Chondrocyte (in vitro differentiated cells): ENCODE measurements around the gene CNKSR3. TPM values are rescaled to one million over a fixed set of nuclear protein-coding genes. Genes with fewer than 3 reads are reported as not detected.

Source experiments
- DNase-seq: peaks from one replicate; pipeline ENCODE4 v3.0.0; 2021; ENCODE audit warnings: mixed read lengths, low spot score
- H3K27ac Mint-ChIP-seq: one replicate; pipeline ENCODE4 v1.8.0; 2021; ENCODE audit warnings: mild to moderate bottlenecking, moderate library complexity, mixed read lengths; ENCODE audit not compliant: unreplicated experiment
- H3K27me3 Mint-ChIP-seq: 2 replicates; pipeline ENCODE4 v1.8.0; 2021; ENCODE audit warnings: low read depth, mixed read lengths
- H3K36me3 Mint-ChIP-seq: 2 replicates; pipeline ENCODE4 v1.8.0; 2021; ENCODE audit warnings: low read depth, mixed read lengths
- H3K4me1 Mint-ChIP-seq: 2 replicates; pipeline ENCODE4 v1.8.0; 2021; ENCODE audit warnings: low read depth, mild to moderate bottlenecking, mixed read lengths
- H3K4me3 Mint-ChIP-seq: one replicate; pipeline ENCODE4 v1.8.0; 2021; ENCODE audit warnings: mild to moderate bottlenecking, moderate library complexity, mixed read lengths; ENCODE audit not compliant: unreplicated experiment
- H3K9me3 Mint-ChIP-seq: 2 replicates; pipeline ENCODE4 v1.8.0; 2021; ENCODE audit warnings: low read depth, mixed read lengths
- total RNA-seq: library from RNA; stranded (reverse); gene quantifications from 3 replicates; pipeline ENCODE4 v1.2.1, GENCODE V29; 2021
- TF ChIP-seq, protein P1 (sequence below): fragments of 200-600 bp; sonication (generic); IDR thresholded peaks from 2 replicates; pipeline ENCODE4 v1.5.0; 2021; ENCODE audit warnings: antibody characterized with exemption, mild to moderate bottlenecking, moderate library complexity

CNKSR3 gene
- total RNA-seq, 1 donor from 2014 or later, result 14.2 TPM

DNA sequence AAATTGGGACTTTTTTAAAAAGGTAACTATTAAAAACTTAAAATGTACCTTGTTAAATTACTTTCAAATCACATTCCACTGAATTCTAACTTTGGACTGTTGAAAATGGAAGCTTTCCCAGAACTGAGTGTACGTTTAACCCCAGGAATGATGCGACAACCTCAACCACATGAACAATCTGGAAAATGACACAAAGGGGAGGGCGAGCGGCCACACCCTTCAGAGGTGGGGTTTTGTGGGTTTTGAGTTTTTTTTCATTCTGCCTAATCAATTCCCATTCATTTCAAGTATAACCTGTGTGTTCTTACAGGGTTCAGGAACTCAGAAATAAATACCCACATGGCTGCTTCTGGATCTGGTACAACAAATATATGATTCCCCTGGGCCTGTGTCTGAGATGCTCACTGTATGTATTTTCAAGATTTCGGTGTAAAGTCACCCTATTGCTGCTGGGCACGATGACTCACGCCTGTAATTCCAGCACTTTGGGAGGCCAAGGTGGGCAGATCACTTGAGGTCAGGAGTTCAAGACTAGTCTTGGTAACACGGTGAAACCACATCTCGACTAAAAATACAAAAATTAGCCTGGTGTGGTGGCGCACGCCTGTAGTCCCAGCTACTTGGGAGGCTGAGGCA lies 21.6 kb downstream of the CNKSR3 start:
- H3K27ac Mint-ChIP-seq, result peak overlapping the region; percentile 82
- no peaks in the 10 kb centered on the region for H3K27me3 Mint-ChIP-seq
- H3K9me3 Mint-ChIP-seq, result no peaks in the 10 kb centered on the region
- no peak for DNase-seq
- TF ChIP-seq, protein P1, sequence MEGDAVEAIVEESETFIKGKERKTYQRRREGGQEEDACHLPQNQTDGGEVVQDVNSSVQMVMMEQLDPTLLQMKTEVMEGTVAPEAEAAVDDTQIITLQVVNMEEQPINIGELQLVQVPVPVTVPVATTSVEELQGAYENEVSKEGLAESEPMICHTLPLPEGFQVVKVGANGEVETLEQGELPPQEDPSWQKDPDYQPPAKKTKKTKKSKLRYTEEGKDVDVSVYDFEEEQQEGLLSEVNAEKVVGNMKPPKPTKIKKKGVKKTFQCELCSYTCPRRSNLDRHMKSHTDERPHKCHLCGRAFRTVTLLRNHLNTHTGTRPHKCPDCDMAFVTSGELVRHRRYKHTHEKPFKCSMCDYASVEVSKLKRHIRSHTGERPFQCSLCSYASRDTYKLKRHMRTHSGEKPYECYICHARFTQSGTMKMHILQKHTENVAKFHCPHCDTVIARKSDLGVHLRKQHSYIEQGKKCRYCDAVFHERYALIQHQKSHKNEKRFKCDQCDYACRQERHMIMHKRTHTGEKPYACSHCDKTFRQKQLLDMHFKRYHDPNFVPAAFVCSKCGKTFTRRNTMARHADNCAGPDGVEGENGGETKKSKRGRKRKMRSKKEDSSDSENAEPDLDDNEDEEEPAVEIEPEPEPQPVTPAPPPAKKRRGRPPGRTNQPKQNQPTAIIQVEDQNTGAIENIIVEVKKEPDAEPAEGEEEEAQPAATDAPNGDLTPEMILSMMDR, result no peak
- no peak overlapping the region for H3K4me3 Mint-ChIP-seq
- no peaks in the 10 kb centered on the region for H3K36me3 Mint-ChIP-seq
- H3K4me1 Mint-ChIP-seq, result peaks cover 49% of the 10 kb centered on the region

DNA sequence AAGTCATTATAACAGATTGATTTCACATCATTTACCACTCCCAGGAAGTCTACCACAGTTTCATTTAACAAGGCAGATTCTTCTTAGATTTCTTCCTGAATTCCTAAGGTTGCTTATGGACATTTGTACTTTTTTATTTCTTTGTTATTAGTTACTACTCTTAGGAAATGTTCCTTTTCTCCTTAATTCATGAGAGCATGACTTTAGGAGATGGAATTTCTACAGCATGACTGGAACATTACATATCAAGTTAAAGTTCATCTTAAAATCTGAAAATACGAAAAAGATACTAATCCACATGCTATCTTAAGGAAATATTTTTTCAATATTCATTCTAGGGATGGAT lies 22.3 kb downstream of the CNKSR3 start:
- no peak overlapping the region for H3K4me3 Mint-ChIP-seq
- H3K4me1 Mint-ChIP-seq, result peaks cover 56% of the 10 kb centered on the region
- TF ChIP-seq, protein P1, result no peak
- peak overlapping the region; percentile 82 for H3K27ac Mint-ChIP-seq
- DNase-seq, result no peak
- no peaks in the 10 kb centered on the region for H3K9me3 Mint-ChIP-seq
- H3K36me3 Mint-ChIP-seq, result no peaks in the 10 kb centered on the region
- no peaks in the 10 kb centered on the region for H3K27me3 Mint-ChIP-seq

DNA sequence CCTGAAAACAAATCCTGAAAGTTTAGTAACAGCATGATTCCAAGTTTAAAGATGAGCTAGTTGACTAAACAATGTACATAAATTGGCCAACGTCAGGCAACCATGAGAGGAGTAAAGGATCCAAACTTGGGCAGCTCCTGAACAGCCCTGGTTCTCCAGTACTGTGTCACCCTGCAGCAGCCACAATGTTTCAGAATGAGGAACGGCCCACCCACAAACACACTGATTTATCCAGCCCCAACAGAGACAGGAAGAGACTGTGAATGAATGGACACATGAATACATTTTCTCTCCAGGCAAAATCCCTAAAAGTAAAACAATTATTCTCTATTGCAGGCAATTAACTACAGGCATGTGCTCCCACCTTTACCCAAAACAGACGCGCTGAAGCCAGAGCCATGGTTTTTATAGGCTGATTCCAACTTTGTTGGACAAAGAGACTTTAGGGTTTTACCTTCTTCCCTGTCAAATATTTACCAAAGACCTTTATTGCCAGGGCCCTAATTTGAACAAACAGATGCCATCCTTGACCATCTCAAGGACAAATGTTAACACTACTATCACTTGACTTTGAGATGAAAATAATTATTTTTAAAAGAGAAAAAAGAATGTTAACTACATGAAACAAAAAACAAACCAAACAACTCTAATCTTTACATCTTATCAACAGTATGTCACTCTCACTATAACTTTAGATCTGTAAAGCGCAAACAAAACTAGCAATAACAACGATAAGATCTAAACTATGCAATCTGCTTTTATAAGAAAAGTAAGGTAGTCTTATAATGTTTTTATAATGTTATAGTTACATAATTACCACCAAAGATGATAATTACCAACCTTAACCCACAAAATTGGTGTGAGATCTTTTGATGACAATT lies 22.9 kb downstream of the CNKSR3 start:
- Mint-ChIP-seq H3K4me1 (peaks cover 62% of the 10 kb centered on the region), H3K36me3 (no peaks in the 10 kb centered on the region)
- DNase-seq, result no peak

DNA sequence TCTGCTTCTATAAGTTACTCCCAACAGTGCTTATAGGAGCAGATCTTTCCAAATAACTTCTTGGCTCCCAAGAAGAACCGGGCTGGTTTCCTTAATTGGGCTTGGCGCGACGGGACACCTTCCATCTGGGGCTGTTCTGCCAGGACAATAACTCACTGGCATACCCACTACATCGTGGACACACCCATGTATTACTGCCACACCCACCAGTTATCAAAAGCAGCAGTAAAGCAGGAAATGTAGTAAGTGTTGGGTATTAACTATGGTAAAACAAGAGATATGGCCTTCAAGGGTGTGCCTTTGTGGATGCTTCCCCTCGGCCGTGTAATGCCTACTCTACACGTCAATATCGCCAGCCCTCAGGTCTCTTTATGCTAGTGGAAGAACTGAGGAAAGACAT lies 24.7 kb downstream of the CNKSR3 start:
- no peaks in the 10 kb centered on the region for H3K27me3 Mint-ChIP-seq
- no peak for DNase-seq
- H3K27ac Mint-ChIP-seq, result no peak overlapping the region
- H3K36me3 Mint-ChIP-seq, result no peaks in the 10 kb centered on the region
- no peak overlapping the region for H3K4me3 Mint-ChIP-seq
- H3K9me3 Mint-ChIP-seq, result no peaks in the 10 kb centered on the region
- H3K4me1 Mint-ChIP-seq, result peaks cover 72% of the 10 kb centered on the region
- TF ChIP-seq, protein P1, result no peak

More for the DNA sequence above, 22.9 kb downstream of the CNKSR3 start:
- peak overlapping the region; percentile 82 for H3K27ac Mint-ChIP-seq
- no peaks in the 10 kb centered on the region for H3K27me3 Mint-ChIP-seq
- TF ChIP-seq, protein P1, result no peak
- no peaks in the 10 kb centered on the region for H3K9me3 Mint-ChIP-seq
- no peak overlapping the region for H3K4me3 Mint-ChIP-seq

DNA sequence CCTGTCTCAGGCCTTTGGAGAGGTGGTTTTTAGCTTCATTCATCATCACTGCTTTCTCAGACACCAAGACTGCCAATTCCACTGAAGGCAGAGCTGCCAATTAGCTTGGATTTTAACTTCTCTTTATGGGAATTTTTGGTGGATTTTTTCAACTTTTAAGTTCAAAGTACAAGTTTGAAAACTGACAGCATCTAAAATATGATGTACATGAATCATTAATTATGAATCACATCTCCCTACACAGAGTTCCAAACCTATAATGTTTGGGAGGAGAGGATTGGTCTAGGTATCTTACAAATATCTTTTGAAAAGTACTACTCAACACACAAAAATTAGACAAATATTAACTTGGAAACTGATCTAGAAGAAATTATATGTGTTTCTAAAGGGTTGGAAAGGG lies 25.5 kb downstream of the CNKSR3 start:
- Mint-ChIP-seq H3K27ac (no peak overlapping the region), H3K36me3 (no peaks in the 10 kb centered on the region), H3K4me1 (peaks cover 79% of the 10 kb centered on the region), H3K9me3 (no peaks in the 10 kb centered on the region), H3K27me3 (no peaks in the 10 kb centered on the region), H3K4me3 (no peak overlapping the region)
- TF ChIP-seq, protein P1, result no peak
- DNase-seq, result no peak
